OCI-M2 (cell line): ENCODE results near the gene GYG1.
"Not testable (repeated sequence)": the region's sequence is repeated elsewhere in the genome, so short reads cannot be mapped to it uniquely, and the experiment has no call there.

Source experiments
- DNase-seq: peaks from one replicate; lab custom pipeline; 2025; ENCODE audit not compliant: unreplicated experiment; lab: John Stamatoyannopoulos, UW

Gene GYG1

GRCh38 chr3:148981273-148981672 lies 10.1 kb upstream of the GYG1 start:
- DNase-seq: no peak

DNA sequence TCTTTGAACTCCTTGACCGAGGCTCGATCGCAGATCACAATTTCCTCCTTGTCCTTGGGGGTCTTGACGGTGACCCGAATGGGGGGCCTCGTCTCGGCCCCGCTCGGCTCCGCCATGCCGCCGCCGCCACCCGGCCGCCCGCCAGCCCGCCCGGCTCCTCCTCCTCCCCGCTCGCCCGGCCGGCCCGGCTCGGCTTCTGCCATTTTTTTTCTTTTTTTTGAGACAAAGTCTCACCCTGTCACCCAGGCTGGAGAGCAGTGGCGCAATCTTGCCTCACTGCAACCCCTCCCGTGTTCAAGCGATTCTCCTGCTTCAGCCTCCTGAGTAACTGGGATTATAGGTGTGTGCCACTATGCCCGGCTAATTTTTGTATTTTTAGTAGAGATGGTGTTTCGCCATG lies 3.8 kb upstream of the GYG1 start:
- DNase-seq: not testable (repeated sequence)

GRCh38 chr3:148990236-148990635 lies 1.1 kb upstream of the GYG1 start:
- no peak for DNase-seq

- no peak for DNase-seq
Observed at GRCh38 chr3:148992027-148992634, 791 bp downstream of the GYG1 start.

GRCh38 chr3:148992635-148993255 lies 1.4 kb downstream of the GYG1 start:
- no peak for DNase-seq

DNA sequence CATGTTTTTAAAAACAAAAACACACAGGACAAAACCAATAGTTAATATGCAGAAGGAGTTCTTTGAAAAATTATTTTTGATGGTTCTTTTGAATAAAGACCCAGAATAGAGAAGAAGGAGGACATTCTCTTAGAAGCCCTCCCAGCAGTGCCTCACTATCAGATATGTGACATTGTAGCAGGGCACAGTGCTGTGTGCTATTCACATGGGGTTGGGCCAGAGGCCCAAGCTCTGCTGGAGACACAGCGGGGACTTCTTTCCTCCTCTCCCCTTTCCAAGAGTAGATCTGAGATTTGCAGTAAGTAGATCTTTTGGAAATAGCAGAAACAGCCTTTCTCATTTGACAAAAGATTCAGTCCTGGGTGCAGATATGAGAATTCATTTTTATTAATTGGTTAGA lies 6.3 kb downstream of the GYG1 start:
- no peak for DNase-seq

DNA sequence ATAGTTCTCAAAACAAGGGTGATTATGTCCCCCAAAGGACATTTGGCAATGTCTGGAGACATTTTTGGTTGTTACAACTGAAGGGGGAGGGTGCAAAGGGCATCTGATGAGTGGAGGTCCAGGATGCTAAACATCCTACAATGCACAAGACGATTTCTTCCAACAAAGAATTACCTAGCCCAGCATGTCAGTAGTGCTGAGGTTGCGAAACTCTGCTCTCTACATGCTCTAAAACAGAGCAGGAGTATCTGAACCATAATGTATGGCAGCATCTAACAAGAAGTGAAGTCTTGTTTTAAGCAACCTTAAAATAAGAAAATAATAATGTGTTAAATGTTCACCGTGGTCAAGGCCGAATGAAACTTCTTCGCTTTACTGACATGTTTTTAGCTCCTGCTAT lies 7.0 kb downstream of the GYG1 start:
- DNase-seq: no peak

DNA sequence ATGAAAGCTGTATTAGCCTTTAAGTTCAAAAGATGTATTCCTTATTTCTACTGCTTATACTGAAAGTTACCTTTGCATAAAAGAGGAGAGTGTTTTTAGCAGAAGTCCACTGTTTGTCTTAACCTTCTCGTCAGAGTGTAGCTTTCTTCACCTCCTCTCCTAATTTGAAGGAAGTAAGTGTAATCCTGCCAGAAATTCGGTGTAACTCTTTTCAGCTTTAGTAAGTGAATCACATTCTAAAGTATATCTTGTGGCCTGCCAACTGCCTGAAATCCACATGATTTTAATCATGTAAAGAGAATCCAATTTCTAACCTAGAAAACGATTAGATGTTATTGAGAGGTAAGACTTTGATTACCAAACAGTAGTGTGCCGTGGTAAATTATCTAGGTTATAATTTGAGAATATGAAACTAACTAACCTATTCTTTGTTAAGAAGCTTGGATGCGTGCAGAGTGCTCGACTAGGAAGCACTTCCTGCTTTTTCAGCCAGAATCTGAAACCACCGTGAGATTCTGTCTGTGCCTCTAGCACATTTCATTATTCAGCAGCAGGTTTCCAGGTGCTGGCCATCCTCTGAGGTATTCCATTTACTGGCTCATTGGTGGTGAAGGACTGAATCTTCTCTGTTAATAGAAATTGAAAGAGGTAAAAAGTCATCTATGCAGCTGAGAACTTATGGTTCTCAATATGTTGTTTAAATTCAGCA lies 7.5 kb downstream of the GYG1 start:
- DNase-seq: no peak

DNA sequence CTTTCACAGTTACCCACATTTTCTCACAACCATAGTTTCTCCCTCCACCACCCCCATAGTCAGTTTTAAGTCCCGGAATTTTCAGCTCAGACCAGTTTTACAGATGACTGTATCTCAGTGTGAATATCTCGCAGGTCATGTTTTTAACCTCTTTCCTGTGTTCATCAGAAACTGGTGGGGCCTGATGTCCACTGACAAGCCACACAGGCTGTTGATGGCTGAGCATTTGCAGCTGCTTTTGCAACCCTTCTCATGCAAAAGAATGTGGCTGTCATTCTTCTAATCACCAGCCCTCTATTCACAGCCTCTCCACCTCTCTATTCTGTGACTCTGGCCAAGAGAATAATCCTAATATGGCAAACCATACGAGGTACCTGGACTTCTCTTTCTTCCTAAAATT lies 8.5 kb downstream of the GYG1 start:
- DNase-seq: no peak

DNA sequence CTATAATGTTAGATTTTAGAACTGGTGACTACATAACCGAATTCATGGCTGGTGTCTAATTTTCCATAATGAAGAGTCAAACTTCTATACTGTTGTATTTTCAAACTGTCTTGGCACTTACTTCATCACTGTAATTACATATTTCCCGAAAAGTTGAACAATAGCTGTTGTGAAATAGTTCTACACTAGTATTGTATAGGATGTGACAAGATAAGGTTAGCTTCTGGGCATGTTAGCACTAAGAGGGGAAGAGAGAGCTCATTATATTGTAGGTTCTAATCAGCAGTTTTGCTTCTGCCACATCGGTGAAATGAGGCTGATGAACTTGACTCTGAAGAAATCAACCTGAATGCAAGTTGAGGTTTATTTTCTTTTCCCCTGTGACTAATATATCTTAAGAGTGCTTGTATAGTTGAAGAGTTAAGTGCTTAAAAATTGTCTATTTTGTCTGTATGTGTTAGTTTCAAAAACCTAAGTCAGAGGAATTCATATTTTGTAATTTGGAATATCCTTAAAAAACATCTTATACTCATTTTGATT lies 8.9 kb downstream of the GYG1 start:
- DNase-seq: no peak

- DNase-seq: no peak
Observed at GRCh38 chr3:149001727-149002126, 10.4 kb downstream of the GYG1 start.

- DNase-seq: no peak
Observed at GRCh38 chr3:149003653-149004305, 12.4 kb downstream of the GYG1 start.

DNA sequence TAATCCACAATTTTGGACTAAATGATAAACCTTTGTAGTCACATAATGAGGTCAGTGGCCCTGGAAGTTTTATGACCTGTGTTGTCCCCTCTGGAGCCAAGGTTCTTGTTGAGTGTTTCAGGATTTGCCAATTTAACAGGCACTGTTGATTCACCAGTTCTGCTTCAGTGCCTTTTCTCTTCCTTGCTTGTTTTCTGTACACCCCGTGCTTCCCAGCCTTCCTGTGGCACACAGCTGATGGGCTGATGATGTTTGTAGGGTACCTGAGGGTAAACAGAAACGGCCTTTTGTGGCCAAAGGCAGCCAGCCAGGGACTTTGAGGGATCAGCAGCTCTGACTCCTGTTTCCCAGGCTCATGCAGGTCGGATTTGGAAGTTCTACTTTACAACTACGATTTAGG lies 13.3 kb downstream of the GYG1 start:
- no peak for DNase-seq

- no peak for DNase-seq
Observed at GRCh38 chr3:149005416-149005815, 14.1 kb downstream of the GYG1 start.

DNA sequence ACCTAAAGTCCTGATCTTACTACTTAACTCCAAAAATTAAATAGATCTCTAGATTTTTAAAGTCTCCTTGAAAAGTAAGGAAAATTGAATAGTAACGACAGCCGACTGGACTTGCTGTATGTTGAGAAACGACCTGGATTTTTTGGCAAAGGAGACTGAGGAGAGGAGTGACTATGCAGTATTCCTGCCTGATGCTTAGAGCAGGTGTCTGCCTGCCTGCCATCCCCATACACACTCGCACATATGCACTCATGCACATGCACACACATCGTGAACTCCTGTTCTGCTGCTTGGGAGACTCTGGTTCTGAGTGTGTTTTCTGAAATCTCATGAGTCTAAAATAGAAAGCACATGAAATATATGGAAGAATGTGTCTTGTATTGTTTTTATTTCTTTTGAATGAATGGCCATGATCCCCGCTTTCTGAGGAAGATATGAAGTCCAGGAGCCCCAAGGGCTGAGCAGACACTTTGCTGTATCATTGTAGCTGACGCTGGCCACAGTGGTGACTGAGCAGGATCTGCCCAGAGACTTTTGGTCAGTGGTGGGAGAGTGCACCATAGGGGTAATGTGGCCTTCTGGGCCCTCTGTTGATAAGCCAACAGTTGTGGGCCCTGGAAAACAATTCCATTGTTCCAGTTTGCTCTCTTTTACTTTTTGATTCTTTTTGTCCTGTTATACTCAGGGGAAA lies 16.4 kb downstream of the GYG1 start:
- DNase-seq: no peak

GRCh38 chr3:149009732-149010131 lies 18.4 kb downstream of the GYG1 start:
- DNase-seq: no peak

- DNase-seq: no peak
Observed at GRCh38 chr3:149010504-149010951, 19.2 kb downstream of the GYG1 start.

DNA sequence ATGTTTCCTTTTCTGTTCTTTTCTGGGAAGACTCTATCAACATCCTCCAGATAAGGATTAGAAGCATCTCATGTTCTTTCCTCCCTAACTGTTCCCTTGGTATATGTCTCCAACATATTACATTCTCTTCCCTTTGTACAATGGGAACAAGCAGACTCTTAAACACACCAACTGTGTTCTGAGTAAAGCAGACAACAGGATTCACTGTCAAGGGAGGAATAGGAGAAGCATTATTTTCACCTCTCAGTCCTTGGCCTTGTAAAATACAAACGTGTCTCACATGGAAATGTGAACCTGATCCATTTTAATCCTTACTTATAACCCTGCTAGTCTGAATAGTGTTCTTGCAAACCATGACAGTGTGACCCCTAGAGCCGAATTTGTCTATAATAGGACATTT lies 19.6 kb downstream of the GYG1 start:
- DNase-seq: no peak

DNA sequence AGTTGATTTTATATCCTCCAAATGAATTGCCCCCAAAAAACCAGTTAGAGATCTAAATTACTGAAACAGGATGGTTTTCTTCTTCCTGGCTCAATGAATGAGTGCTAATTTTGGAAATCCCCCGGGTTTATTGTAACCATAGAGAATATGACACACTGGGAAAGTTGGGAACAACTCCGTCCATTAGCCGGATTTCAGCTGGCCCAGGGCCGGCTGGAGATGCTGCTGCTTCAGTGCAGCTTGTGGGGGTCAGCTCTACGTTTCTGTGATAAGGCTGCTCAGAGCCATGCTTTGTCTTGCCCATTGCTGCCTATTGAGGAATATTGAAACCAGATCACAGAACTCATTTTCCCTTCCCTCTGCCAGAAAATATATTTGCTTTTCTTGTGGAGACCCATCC lies 20.3 kb downstream of the GYG1 start:
- no peak for DNase-seq

DNA sequence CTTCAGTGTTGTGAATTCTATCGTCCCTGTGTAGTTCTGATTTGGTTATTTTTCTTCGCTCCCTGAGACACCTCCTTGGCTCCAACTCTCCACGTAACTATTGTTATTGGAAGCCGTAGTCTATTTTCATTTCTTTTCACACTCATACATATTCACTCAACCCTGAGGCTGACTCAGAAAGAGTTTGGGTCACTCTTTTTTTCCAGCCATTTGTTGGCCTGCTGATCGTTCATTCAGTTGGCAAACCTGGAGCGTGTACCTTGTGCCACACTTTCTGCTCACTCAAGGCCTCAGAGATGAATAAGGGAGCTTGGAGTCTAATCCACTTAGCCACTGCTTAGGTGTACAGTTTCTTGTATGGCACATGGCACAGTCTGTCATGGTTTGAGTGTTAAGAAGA lies 22.4 kb downstream of the GYG1 start:
- DNase-seq: no peak

DNA sequence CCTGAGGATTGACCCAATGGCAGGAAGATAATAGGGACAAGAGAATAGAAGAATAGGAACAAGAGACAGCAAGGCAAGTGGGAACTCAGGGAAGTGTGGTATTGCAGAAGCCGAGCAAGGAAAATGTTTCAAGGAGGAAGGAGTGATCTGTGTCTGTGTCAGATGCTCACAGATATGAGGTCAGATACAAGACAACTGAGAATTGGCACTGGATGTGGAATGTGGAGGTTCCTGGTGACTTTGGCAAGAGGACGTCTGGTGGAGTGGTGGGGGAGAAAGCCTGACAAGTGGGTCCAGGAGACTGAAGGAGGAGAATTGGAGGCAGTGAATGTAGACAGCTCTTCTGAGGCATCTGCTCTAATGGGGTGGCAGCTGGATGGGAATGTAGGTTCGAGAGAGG lies 24.1 kb downstream of the GYG1 start:
- no peak for DNase-seq
